GM19328 (cell line): ENCODE data around the gene SLC12A3.

ENCODE experiments used
- ATAC-seq: cut with Tn5 transposase; IDR thresholded peaks from one replicate; pipeline ENCODE4 v1.9.1; 2021; ENCODE audit warnings: mild to moderate bottlenecking, moderate library complexity; ENCODE audit not compliant: unreplicated experiment

SLC12A3 gene

GRCh38 chr16:56941092-56941491 is 76.1 kb downstream of the SLC12A3 start:
- ATAC-seq = no peak

- ATAC-seq = no peak
Measured at GRCh38 chr16:56941856-56942331, 76.9 kb downstream of the SLC12A3 start.

GRCh38 chr16:56943761-56944375 is 78.9 kb downstream of the SLC12A3 start:
- no peak for ATAC-seq

- ATAC-seq = no peak
Measured at GRCh38 chr16:56944954-56945839, 80.2 kb downstream of the SLC12A3 start.

GRCh38 chr16:56945847-56946527 is 81.0 kb downstream of the SLC12A3 start:
- ATAC-seq = no peak

- no peak for ATAC-seq
Measured at GRCh38 chr16:56946767-56947603, 82.0 kb downstream of the SLC12A3 start.

GRCh38 chr16:56947604-56947995 is 82.6 kb downstream of the SLC12A3 start:
- ATAC-seq = no peak

- ATAC-seq = no peak
Measured at GRCh38 chr16:56948234-56948633, 83.2 kb downstream of the SLC12A3 start.

GRCh38 chr16:56950051-56950450 is 85.0 kb downstream of the SLC12A3 start:
- no peak for ATAC-seq

- ATAC-seq = no peak
Measured at GRCh38 chr16:56950455-56950854, 85.4 kb downstream of the SLC12A3 start.

GRCh38 chr16:56950881-56951771 is 86.1 kb downstream of the SLC12A3 start:
- ATAC-seq = peak; percentile 54

- no peak for ATAC-seq
Measured at GRCh38 chr16:56953006-56953405, 88.0 kb downstream of the SLC12A3 start.

- ATAC-seq = no peak
Measured at GRCh38 chr16:56956076-56956475, 91.1 kb downstream of the SLC12A3 start.

GRCh38 chr16:56956756-56957155 is 91.7 kb downstream of the SLC12A3 start:
- no peak for ATAC-seq

- ATAC-seq = no peak
Measured at GRCh38 chr16:56960681-56961281, 95.8 kb downstream of the SLC12A3 start.

GRCh38 chr16:56961386-56961785 is 96.4 kb downstream of the SLC12A3 start:
- no peak for ATAC-seq

- no peak for ATAC-seq
Measured at GRCh38 chr16:56961851-56962281, 96.9 kb downstream of the SLC12A3 start, which contains the start of gene CETP. CETP (plus strand) TSS chr16:56961950; CDS start chr16:56961980, 30 bp downstream.

GRCh38 chr16:56964243-56965148 is 99.5 kb downstream of the SLC12A3 start:
- no peak for ATAC-seq
